Nephron progenitor cell (in vitro differentiated cells): ENCODE data around the gene DYRK1A.

Experiments used
- DNase-seq: peaks from one replicate; pipeline ENCODE4 v3.0.0; 2021
- H3K27ac Mint-ChIP-seq: 2 replicates; pipeline ENCODE4 v1.8.0; 2021; ENCODE audit warnings: mild to moderate bottlenecking, moderate library complexity, mixed read lengths
- H3K27me3 Mint-ChIP-seq: 2 replicates; pipeline ENCODE4 v1.8.0; 2021; ENCODE audit warnings: mild to moderate bottlenecking, low read depth, mixed read lengths; ENCODE audit not compliant: poor library complexity
- H3K36me3 Mint-ChIP-seq: 2 replicates; pipeline ENCODE4 v1.8.0; 2021; ENCODE audit warnings: low read depth, mixed read lengths
- H3K4me1 Mint-ChIP-seq: 2 replicates; pipeline ENCODE4 v1.8.0; 2021; ENCODE audit warnings: mixed read lengths
- H3K4me3 Mint-ChIP-seq: 2 replicates; pipeline ENCODE4 v1.8.0; 2021; ENCODE audit warnings: mild to moderate bottlenecking, moderate library complexity, mixed read lengths
- H3K9me3 Mint-ChIP-seq: 2 replicates; pipeline ENCODE4 v1.8.0; 2021; ENCODE audit warnings: mild to moderate bottlenecking, moderate library complexity, mixed read lengths
- CTCF ChIP-seq: fragments of 200-600 bp; sonication (generic); IDR thresholded peaks from 2 replicates; pipeline ENCODE4 v1.5.0; 2021; ENCODE audit warnings: antibody characterized with exemption

DYRK1A gene

GRCh38 chr21:37425001-37425400 lies 58.4 kb downstream of the DYRK1A start:
- Mint-ChIP-seq H3K4me3 (no peak overlapping the region), H3K36me3 (peaks cover 89% of the 10 kb centered on the region), H3K4me1 (peaks cover 21% of the 10 kb centered on the region), H3K27ac (no peak overlapping the region), H3K9me3 (peaks cover 21% of the 10 kb centered on the region), H3K27me3 (peaks cover 2% of the 10 kb centered on the region)
- no peak for DNase-seq
- no peak for TF ChIP-seq CTCF

GRCh38 chr21:37425684-37426083 lies 59.1 kb downstream of the DYRK1A start:
- Mint-ChIP-seq H3K27ac (no peak overlapping the region), H3K36me3 (peaks cover 87% of the 10 kb centered on the region), H3K4me3 (no peak overlapping the region), H3K27me3 (peaks cover 2% of the 10 kb centered on the region), H3K9me3 (peaks cover 21% of the 10 kb centered on the region), H3K4me1 (peaks cover 22% of the 10 kb centered on the region)
- no peak for TF ChIP-seq CTCF
- DNase-seq, result no peak

- Mint-ChIP-seq H3K36me3 (peaks cover 92% of the 10 kb centered on the region), H3K9me3 (peaks cover 21% of the 10 kb centered on the region), H3K4me1 (peaks cover 32% of the 10 kb centered on the region), H3K4me3 (no peak overlapping the region), H3K27me3 (peaks cover 2% of the 10 kb centered on the region), H3K27ac (no peak overlapping the region)
- DNase-seq, result no peak
- no peak for TF ChIP-seq CTCF
Measured at GRCh38 chr21:37427221-37427620, 60.6 kb downstream of the DYRK1A start.

GRCh38 chr21:37429356-37429755 lies 62.8 kb downstream of the DYRK1A start:
- DNase-seq, result no peak
- H3K36me3 Mint-ChIP-seq, result peaks cover 92% of the 10 kb centered on the region
- H3K27me3 Mint-ChIP-seq, result peaks cover 2% of the 10 kb centered on the region
- peak overlapping the region; percentile 57 for H3K27ac Mint-ChIP-seq
- TF ChIP-seq CTCF, result no peak
- peaks cover 37% of the 10 kb centered on the region for H3K4me1 Mint-ChIP-seq
- H3K4me3 Mint-ChIP-seq, result no peak overlapping the region
- H3K9me3 Mint-ChIP-seq, result peaks cover 31% of the 10 kb centered on the region

- H3K27me3 Mint-ChIP-seq, result peaks cover 2% of the 10 kb centered on the region
- H3K9me3 Mint-ChIP-seq, result peaks cover 31% of the 10 kb centered on the region
- H3K4me3 Mint-ChIP-seq, result no peak overlapping the region
- peak overlapping the region; percentile 60 for H3K27ac Mint-ChIP-seq
- TF ChIP-seq CTCF, result no peak
- no peak for DNase-seq
- H3K36me3 Mint-ChIP-seq, result peaks cover 84% of the 10 kb centered on the region
- H3K4me1 Mint-ChIP-seq, result peaks cover 37% of the 10 kb centered on the region
Measured at GRCh38 chr21:37430184-37430821, 63.7 kb downstream of the DYRK1A start.

GRCh38 chr21:37431243-37431642 lies 64.7 kb downstream of the DYRK1A start:
- TF ChIP-seq CTCF, result no peak
- no peak for DNase-seq
- H3K4me3 Mint-ChIP-seq, result peak overlapping the region; percentile 33
- peak overlapping the region; percentile 60 for H3K27ac Mint-ChIP-seq
- H3K36me3 Mint-ChIP-seq, result peaks cover 74% of the 10 kb centered on the region
- peaks cover 2% of the 10 kb centered on the region for H3K27me3 Mint-ChIP-seq
- peaks cover 23% of the 10 kb centered on the region for H3K9me3 Mint-ChIP-seq
- H3K4me1 Mint-ChIP-seq, result peaks cover 37% of the 10 kb centered on the region
